ENCODE data around the gene GSG1L. TPM values are rescaled to one million over a fixed set of nuclear protein-coding genes. Genes with fewer than 3 reads are reported as not detected.

Gene GSG1L
- total and polyA plus RNA-seq, 4 donors = not detected

- 84% methylated on average over 5 of the region's 5 CpGs for WGBS
- Histone ChIP-seq H3K4me3 (ENCODE audit: low read depth in 1 of 3, low read length in 3 of 3) (no peak overlapping the region), H3K9me3 (ENCODE audit: control insufficient read depth in 4 of 4, low read length in 3 of 4) (no peaks in the 10 kb centered on the region), H3K27ac (ENCODE audit: low read depth in 1 of 2, low read length in 2 of 2) (no peak overlapping the region), H3K4me1 (ENCODE audit: control insufficient read depth in 4 of 4, insufficient read depth in 4 of 4, low read length in 3 of 4) (no peaks in the 10 kb centered on the region), H3K27me3 (ENCODE audit: control insufficient read depth in 4 of 4, insufficient read depth in 4 of 4, low read length in 3 of 4) (peaks cover 0 to 4% (median under 1%) of the 10 kb centered on the region in 4 donors), H3K36me3 (ENCODE audit: control insufficient read depth in 4 of 4, insufficient read depth in 3 of 4, low read depth in 1 of 4, low read length in 3 of 4) (no peaks in the 10 kb centered on the region), H3K9ac (ENCODE audit: low read depth in 1 of 2, low read length in 2 of 2) (no peak overlapping the region)
- TF ChIP-seq FOXA1 (IDR thresholded peaks at IDR 0.05) (no peak), JUND (IDR thresholded peaks at IDR 0.05) (no peak), CTCF (IDR thresholded peaks at IDR 0.05; ENCODE audit: low read depth, low read length, missing input control) (no peak), RXRA (IDR thresholded peaks at IDR 0.05) (no peak), TAF1 (conservative IDR thresholded peaks at IDR 0.05) (no peak), MAX (IDR thresholded peaks at IDR 0.05) (no peak), NR2F2 (IDR thresholded peaks at IDR 0.05) (no peak), SP1 (IDR thresholded peaks at IDR 0.05) (no peak), HNF4A (conservative IDR thresholded peaks at IDR 0.05) (no peak), ATF3 (IDR thresholded peaks at IDR 0.05) (no peak), FOXA2 (IDR thresholded peaks at IDR 0.05) (no peak), ZBTB33 (IDR thresholded peaks at IDR 0.05) (no peak), YY1 (IDR thresholded peaks at IDR 0.05) (no peak), EGR1 (IDR thresholded peaks at IDR 0.05; ENCODE audit: low read depth in 2 of 2) (no peak), HNF4G (IDR thresholded peaks at IDR 0.05) (no peak), RAD21 (IDR thresholded peaks at IDR 0.05) (no peak), GABPA (IDR thresholded peaks at IDR 0.05 in 1 of 2, conservative IDR thresholded peaks at IDR 0.05 in 1 of 2) (no peak)
- TF ChIP-seq, protein P1, sequence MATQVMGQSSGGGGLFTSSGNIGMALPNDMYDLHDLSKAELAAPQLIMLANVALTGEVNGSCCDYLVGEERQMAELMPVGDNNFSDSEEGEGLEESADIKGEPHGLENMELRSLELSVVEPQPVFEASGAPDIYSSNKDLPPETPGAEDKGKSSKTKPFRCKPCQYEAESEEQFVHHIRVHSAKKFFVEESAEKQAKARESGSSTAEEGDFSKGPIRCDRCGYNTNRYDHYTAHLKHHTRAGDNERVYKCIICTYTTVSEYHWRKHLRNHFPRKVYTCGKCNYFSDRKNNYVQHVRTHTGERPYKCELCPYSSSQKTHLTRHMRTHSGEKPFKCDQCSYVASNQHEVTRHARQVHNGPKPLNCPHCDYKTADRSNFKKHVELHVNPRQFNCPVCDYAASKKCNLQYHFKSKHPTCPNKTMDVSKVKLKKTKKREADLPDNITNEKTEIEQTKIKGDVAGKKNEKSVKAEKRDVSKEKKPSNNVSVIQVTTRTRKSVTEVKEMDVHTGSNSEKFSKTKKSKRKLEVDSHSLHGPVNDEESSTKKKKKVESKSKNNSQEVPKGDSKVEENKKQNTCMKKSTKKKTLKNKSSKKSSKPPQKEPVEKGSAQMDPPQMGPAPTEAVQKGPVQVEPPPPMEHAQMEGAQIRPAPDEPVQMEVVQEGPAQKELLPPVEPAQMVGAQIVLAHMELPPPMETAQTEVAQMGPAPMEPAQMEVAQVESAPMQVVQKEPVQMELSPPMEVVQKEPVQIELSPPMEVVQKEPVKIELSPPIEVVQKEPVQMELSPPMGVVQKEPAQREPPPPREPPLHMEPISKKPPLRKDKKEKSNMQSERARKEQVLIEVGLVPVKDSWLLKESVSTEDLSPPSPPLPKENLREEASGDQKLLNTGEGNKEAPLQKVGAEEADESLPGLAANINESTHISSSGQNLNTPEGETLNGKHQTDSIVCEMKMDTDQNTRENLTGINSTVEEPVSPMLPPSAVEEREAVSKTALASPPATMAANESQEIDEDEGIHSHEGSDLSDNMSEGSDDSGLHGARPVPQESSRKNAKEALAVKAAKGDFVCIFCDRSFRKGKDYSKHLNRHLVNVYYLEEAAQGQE (IDR thresholded peaks at IDR 0.05) = no peak
- no peak for DNase-seq (ENCODE audit: low spot score)
These were observed 81.3 kb downstream of the GSG1L start for GRCh38 chr16:27982184-27982583.
